Hepatocyte (in vitro differentiated cells): ENCODE data around the gene OSGIN1.

ENCODE experiments used
- EZH2 ChIP-seq: fragments of 200-600 bp; sonication (generic); IDR thresholded peaks from 2 replicates; pipeline ENCODE4 v1.6.1; 2016; ENCODE audit warnings: antibody characterized with exemption, mild to moderate bottlenecking, borderline replicate concordance
- TF ChIP-seq, protein P1 (sequence below): fragments of 200-600 bp; sonication (generic); IDR thresholded peaks from 2 replicates; pipeline ENCODE4 v1.5.1; 2016; ENCODE audit warnings: antibody characterized with exemption, mild to moderate bottlenecking; ENCODE audit not compliant: poor library complexity

DNA sequence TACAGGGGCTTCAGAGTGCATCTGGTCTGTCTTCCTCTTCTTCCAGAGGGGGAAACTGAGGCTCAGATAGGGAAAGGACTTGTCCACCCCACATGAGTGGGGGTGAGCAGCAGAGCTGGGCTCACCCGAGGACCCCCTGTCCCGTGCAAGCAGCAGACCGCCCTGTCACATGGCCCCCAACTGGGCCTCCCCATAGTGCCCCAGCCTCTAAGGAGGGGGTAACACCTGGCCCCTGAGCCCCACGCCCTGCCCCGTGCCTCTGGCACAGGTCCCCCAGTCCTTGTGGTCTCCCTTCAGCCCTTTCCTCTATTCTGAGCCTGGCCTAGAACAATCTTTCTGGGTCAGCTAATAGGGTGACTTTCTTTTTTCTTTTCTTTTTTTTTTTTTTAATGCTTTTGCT is 8.6 kb downstream of the OSGIN1 start:
- TF ChIP-seq, protein P1, sequence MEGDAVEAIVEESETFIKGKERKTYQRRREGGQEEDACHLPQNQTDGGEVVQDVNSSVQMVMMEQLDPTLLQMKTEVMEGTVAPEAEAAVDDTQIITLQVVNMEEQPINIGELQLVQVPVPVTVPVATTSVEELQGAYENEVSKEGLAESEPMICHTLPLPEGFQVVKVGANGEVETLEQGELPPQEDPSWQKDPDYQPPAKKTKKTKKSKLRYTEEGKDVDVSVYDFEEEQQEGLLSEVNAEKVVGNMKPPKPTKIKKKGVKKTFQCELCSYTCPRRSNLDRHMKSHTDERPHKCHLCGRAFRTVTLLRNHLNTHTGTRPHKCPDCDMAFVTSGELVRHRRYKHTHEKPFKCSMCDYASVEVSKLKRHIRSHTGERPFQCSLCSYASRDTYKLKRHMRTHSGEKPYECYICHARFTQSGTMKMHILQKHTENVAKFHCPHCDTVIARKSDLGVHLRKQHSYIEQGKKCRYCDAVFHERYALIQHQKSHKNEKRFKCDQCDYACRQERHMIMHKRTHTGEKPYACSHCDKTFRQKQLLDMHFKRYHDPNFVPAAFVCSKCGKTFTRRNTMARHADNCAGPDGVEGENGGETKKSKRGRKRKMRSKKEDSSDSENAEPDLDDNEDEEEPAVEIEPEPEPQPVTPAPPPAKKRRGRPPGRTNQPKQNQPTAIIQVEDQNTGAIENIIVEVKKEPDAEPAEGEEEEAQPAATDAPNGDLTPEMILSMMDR = no peak
- no peak for TF ChIP-seq EZH2
